Left lung (tissue), 10 donors: ENCODE results near the gene ACACA. TPM values are rescaled to one million over a fixed set of nuclear protein-coding genes. Genes with fewer than 3 reads are reported as not detected.

Experiments
- ATAC-seq: fragments of 200-7000 bp; cut with Tn5 transposase; one replicate; pipeline ENCODE4 v1.9.1; 2020; ENCODE audit warnings: moderate library complexity
- DNase-seq, 4 donors: peaks; one replicate each; pipeline ENCODE4 v3.0.0-alpha.2; 2013 to 2020
- H3K27ac ChIP-seq, 2 donors: fragments of 200-600 bp; sonication (generic) in 1 of 2; one replicate each; pipeline versions ENCODE4 v1.5.0 to v1.8.0; 2020 to 2021
- H3K27me3 ChIP-seq, 2 donors: fragments of 200-600 bp; sonication (generic) in 1 of 2; one replicate each; pipeline versions ENCODE4 v1.5.0 to v1.8.0; 2020 to 2021
- H3K36me3 ChIP-seq, 2 donors: fragments of 200-600 bp; sonication (generic) in 1 of 2; one replicate each; pipeline versions ENCODE4 v1.5.0 to v1.8.0; 2020 to 2021
- H3K4me1 ChIP-seq, 2 donors: fragments of 200-600 bp; one replicate each; pipeline ENCODE4 v1.8.0; 2021
- H3K4me3 ChIP-seq, 2 donors: fragments of 200-600 bp; sonication (generic) in 1 of 2; one replicate each; pipeline versions ENCODE4 v1.5.0 to v1.8.0; 2020 to 2021; ENCODE audit warnings: mild to moderate bottlenecking in 1 of 2
- H3K9me3 ChIP-seq, 2 donors: fragments of 200-600 bp; sonication (generic) in 1 of 2; one replicate each; pipeline versions ENCODE4 v1.5.0 to v1.8.0; 2020 to 2021
- CTCF ChIP-seq, 2 donors: fragments of 200-600 bp; sonication (generic) in 1 of 2; IDR thresholded peaks; one replicate each; pipeline versions ENCODE4 v1.5.0 to v1.8.0; 2021; ENCODE audit warnings: antibody characterized with exemption in 2 of 2
- intact Hi-C, 2 donors: fragments of 100-400 bp; cut with DNase I; formaldehyde crosslinking; loops; one replicate each; pipeline versions ENCODE4 v1.11.2 to v1.14.2; 2022
- polyA plus RNA-seq, 6 donors: library from polyadenylated mRNA; unstranded; fragments of 120-200 nt; gene quantifications; one replicate each; pipeline ENCODE4 v1.2.1, GENCODE V29; 2013; ENCODE audit not compliant: insufficient read length in 6 of 6
- total RNA-seq, 2 donors: library from RNA; stranded (reverse); fragmentation: NEBNext Ultra II Directional; extraction: Animal tissue kit (Norgen Biotek cat#: 25700); gene quantifications; one replicate each; pipeline ENCODE4 v1.2.1, GENCODE V29; 2021
- donor health status: DM: no; HTN: yes; CAD: no.
- donor health status: DM: no; HTN: no; CAD: no.

The ACACA gene
- total and polyA plus RNA-seq, 8 donors, result 43.6 to 128 (median 53.3) TPM

GRCh38 chr17:37167756-37168155, 238.9 kb downstream of the ACACA start:
- H3K9me3 ChIP-seq, result no peaks in the 10 kb centered on the region
- H3K36me3 ChIP-seq, result peaks cover 0 to 8% of the 10 kb centered on the region in 2 donors
- no peak for DNase-seq
- intact Hi-C loops, result no loop called here
- no peak overlapping the region for H3K4me3 ChIP-seq
- H3K27ac ChIP-seq, result no peak overlapping the region
- ATAC-seq, result no peak
- H3K4me1 ChIP-seq, result peaks cover 0 to 5% of the 10 kb centered on the region in 2 donors
- TF ChIP-seq CTCF (IDR thresholded peaks at IDR 0.05), result no peak
- no peaks in the 10 kb centered on the region for H3K27me3 ChIP-seq

GRCh38 chr17:37164057-37164456, 242.6 kb downstream of the ACACA start:
- intact Hi-C loops, result no loop called here
- H3K27ac ChIP-seq, result no peak overlapping the region
- TF ChIP-seq CTCF (IDR thresholded peaks at IDR 0.05), result no peak
- peaks cover 0 to 4% of the 10 kb centered on the region in 2 donors for H3K4me1 ChIP-seq
- no peak overlapping the region for H3K4me3 ChIP-seq
- peaks cover 0 to 29% of the 10 kb centered on the region in 2 donors for H3K36me3 ChIP-seq
- H3K9me3 ChIP-seq, result no peaks in the 10 kb centered on the region
- DNase-seq (no peak), ATAC-seq (no peak)
- no peaks in the 10 kb centered on the region for H3K27me3 ChIP-seq

- ATAC-seq (no peak), DNase-seq (no peak)
- Histone ChIP-seq H3K4me3 (no peak overlapping the region), H3K9me3 (no peaks in the 10 kb centered on the region), H3K36me3 (peaks cover 0 to 35% of the 10 kb centered on the region in 2 donors), H3K27me3 (no peaks in the 10 kb centered on the region), H3K27ac (no peak overlapping the region), H3K4me1 (no peaks in the 10 kb centered on the region)
- intact Hi-C loops, result no loop called here
- no peak for TF ChIP-seq CTCF (IDR thresholded peaks at IDR 0.05)
Observed at GRCh38 chr17:37162800-37163199, 243.8 kb downstream of the ACACA start.

GRCh38 chr17:37160944-37161343, 245.7 kb downstream of the ACACA start:
- DNase-seq, result no peak
- no peaks in the 10 kb centered on the region for H3K9me3 ChIP-seq
- intact Hi-C loops, result no loop called here

GRCh38 chr17:37158290-37158689, 248.3 kb downstream of the ACACA start:
- no peak for TF ChIP-seq CTCF (IDR thresholded peaks at IDR 0.05)
- no peak overlapping the region for H3K4me3 ChIP-seq
- H3K9me3 ChIP-seq, result no peaks in the 10 kb centered on the region
- no peak for ATAC-seq
- no peaks in the 10 kb centered on the region for H3K4me1 ChIP-seq
- DNase-seq, result no peak
- H3K36me3 ChIP-seq, result peaks cover 0 to 39% of the 10 kb centered on the region in 2 donors
- H3K27me3 ChIP-seq, result no peaks in the 10 kb centered on the region
- H3K27ac ChIP-seq, result no peak overlapping the region
- intact Hi-C loops, result no loop called here

More at GRCh38 chr17:37160944-37161343, 245.7 kb downstream of the ACACA start:
- H3K27ac ChIP-seq, result no peak overlapping the region
- no peak overlapping the region for H3K4me3 ChIP-seq
- no peaks in the 10 kb centered on the region for H3K27me3 ChIP-seq
- TF ChIP-seq CTCF (IDR thresholded peaks at IDR 0.05), result no peak
- ATAC-seq, result no peak
- H3K4me1 ChIP-seq, result no peaks in the 10 kb centered on the region
- H3K36me3 ChIP-seq, result peaks cover 0 to 35% of the 10 kb centered on the region in 2 donors
